Measurements from ENCODE around the gene LRRC10.
"Not testable (repeated sequence)": the region's sequence is repeated elsewhere in the genome, so short reads cannot be mapped to it uniquely, and the experiment has no call there.

DNA sequence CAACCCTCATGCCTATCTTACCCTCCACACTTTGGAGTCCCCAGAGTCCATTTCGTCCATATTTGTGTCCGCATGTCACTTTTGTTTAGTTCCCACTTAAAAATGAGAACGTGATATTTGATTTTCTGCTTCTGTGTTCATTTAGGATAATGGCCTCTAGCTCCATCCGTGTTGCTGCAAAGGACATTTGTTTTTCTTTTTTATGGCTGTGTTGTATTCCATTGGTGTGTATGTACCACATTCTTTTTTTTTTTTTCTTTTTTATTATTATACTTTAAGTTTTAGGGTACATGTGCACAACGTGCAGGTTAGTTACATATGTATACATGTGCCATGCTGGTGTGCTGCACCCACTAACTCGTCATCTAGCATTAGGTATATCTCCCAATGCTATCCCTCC is 7.2 kb downstream of the LRRC10 start:
- TF ChIP-seq, protein P1, sequence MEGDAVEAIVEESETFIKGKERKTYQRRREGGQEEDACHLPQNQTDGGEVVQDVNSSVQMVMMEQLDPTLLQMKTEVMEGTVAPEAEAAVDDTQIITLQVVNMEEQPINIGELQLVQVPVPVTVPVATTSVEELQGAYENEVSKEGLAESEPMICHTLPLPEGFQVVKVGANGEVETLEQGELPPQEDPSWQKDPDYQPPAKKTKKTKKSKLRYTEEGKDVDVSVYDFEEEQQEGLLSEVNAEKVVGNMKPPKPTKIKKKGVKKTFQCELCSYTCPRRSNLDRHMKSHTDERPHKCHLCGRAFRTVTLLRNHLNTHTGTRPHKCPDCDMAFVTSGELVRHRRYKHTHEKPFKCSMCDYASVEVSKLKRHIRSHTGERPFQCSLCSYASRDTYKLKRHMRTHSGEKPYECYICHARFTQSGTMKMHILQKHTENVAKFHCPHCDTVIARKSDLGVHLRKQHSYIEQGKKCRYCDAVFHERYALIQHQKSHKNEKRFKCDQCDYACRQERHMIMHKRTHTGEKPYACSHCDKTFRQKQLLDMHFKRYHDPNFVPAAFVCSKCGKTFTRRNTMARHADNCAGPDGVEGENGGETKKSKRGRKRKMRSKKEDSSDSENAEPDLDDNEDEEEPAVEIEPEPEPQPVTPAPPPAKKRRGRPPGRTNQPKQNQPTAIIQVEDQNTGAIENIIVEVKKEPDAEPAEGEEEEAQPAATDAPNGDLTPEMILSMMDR (tag by site-specific recombination; IDR thresholded peaks at IDR 0.05): not testable (repeated sequence)
- not testable (repeated sequence) for TF ChIP-seq ZNF776 (tag by site-specific recombination; IDR thresholded peaks at IDR 0.05; ENCODE audit: borderline replicate concordance); ZNF514 (tag by site-specific recombination; IDR thresholded peaks at IDR 0.05)
